RCC 7860 (cell line): ENCODE data around the gene SPNS1.
"Not testable (repeated sequence)": the region's sequence is repeated elsewhere in the genome, so short reads cannot be mapped to it uniquely, and the experiment has no call there.

Experiments used
- DNase-seq: peaks from one replicate; pipeline ENCODE4 v3.0.0-alpha.2; 2015; ENCODE audit warnings: low spot score
- FAIRE-seq: peaks from 2 replicates; lab custom pipeline; 2012; peaks lifted over from hg19 to GRCh38; lab: Jason Lieb, UNC

The SPNS1 gene, protein sequence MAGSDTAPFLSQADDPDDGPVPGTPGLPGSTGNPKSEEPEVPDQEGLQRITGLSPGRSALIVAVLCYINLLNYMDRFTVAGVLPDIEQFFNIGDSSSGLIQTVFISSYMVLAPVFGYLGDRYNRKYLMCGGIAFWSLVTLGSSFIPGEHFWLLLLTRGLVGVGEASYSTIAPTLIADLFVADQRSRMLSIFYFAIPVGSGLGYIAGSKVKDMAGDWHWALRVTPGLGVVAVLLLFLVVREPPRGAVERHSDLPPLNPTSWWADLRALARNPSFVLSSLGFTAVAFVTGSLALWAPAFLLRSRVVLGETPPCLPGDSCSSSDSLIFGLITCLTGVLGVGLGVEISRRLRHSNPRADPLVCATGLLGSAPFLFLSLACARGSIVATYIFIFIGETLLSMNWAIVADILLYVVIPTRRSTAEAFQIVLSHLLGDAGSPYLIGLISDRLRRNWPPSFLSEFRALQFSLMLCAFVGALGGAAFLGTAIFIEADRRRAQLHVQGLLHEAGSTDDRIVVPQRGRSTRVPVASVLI

DNA sequence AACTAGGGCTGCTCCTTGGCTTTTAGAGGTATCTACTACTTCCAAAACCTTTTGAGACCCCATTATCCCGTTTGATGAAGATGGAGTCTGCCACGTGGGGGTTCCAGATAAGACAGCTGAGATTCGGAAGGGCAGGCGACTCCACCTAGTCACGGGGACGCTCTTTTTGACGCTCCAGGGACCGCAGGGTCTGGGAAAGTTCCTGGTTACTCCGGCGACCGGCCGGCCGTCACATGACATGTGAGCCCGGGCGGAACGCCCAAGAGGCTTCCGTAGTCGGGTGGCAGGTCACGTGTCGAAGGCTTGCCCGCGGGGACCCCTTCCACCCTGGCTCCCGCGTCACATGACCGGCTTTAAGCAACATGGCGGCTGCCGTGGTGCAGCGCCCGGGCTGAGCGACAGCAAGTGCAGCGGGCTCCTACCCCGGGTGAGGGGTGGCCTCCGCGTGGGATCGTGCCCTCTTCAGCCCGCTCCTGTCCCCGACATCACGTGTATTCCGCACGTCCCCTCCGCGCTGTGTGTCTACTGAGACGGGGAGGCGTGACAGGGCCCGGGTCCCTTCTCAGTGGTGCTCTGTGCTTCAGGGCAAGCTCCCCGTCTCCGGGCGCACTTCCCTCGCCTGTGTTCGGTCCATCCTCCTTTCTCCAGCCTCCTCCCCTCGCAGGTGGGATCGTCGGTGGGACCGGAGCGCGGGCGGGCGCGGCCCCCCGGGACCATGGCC, at the start of gene SPNS1:
SPNS1 (plus strand) TSS at position 342 of the 721 bp plus-strand sequence; CDS start at position 716, 374 bp downstream.
- peak; percentile 88 for DNase-seq
- peak; percentile 11 for FAIRE-seq

DNA sequence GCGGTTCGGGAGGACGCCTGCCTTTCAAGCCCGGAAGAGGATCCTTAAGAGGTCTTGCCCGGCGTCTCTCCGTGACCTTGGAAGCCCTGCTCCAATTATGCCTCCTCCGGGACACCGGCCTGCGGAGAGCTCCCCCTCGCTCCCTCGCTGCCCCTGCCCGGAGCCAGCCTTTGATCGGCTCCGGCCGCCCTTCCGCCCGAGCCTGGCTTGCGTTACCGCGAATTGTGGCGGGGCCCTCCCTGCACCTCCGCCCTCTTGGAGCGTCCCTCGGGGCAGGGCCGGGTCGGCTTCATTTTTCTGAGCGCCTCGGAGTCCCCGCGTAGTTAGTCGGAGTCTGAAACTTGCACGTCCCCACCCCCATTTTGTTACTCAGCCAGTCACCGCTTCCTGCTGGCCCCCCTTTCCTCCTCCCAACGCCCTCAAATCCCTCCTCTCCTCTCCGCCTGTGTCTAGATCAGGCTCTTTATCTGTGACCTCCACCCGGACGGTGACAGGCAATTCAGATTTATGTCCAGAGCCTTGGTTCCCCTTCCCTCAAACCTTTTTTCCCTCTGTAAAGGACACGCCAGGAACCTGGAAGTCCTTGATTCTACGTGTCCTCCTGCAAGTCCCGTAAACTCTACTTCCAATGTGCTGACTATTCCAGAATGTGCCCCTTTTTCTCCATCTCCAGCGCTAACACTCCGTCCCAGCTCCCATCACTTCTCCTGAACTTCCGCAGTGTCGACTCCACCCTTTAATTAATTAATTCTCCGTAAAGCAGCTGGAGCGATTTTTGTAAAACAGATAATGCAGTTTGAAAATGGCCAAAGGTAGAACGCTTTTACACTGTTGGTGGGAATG, 49.0 kb upstream of the SPNS1 start:
- DNase-seq (peak; percentile 63), FAIRE-seq (no peak)

DNA sequence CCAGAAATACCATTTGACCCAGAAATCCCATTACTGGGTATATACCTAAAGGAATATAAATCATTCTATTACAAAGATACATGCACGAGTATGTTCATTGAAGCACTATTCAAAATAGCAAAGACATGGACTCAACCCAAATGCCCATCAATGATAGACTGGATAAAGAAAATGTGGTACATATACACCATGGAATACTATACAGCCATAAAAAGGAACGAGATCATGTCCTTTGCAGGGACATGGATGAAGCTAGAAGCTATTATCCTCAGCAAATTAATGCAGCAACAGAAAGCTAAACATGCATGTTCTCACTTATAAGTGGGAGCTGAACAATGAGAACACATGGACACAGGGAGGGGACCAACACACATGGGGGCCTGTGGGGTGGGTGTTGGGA, 48.3 kb upstream of the SPNS1 start:
- FAIRE-seq, DNase-seq: not testable (repeated sequence)

DNA sequence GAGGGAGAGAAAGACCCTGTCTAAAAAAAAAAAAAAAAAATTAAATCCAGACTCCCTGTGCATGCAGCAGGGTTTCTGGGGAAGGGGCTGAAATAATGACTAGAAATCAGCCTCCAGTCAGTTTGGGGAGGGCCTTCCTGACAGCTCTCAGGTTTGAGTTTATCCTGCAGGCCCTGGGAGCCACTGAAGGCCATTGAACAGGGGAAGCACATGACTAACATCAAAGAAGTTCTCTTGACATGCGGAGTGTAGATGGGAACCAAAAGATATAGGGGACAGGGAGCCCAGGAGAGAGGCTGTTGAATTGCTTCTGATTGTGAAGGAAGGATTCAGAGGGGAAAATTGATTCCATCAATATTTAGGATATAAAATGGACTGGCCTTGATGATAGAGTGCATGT, 46.8 kb upstream of the SPNS1 start:
- no peak for FAIRE-seq
- DNase-seq = no peak

DNA sequence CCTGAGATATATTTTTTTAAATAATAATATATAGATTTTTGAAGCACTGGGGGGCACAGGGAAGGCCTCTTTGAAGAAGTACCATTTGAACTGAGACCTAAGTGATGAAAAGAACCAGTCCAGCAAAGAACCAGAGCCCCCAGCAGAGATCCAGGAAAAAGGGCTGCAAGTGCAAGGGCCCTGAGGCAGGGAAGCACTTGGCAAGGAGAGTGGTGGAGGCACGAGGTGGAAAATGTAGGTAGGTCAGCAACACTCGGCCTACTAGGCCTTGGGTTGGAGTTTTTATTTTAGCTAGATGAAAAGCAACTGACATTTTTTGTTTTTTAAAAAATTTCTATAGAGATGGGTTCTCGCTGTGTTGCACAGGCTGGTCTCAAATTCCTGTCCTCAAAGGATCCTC, 44.4 kb upstream of the SPNS1 start:
- FAIRE-seq = no peak

DNA sequence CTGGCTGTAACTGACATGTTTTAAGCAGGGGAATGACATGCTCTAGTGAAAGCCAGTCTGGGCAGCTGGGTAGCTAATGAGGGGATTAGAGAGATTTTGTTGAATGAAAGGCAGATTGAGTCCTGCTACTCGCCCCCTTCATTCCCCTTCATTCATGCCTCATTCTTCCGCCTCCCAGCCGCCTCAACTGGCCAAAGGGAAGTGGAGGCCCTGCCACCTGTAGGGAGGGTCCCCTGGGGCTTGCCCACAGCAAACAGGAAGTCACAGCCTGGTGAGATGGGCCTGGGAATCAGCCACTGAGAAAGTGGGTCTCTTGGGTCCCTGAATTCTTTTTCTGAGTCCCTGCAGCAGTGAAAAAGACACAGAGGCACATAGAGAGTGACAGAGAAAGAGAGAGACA, 43.9 kb upstream of the SPNS1 start:
- DNase-seq = no peak
- no peak for FAIRE-seq

More for the DNA sequence above, 44.4 kb upstream of the SPNS1 start:
- no peak for DNase-seq

DNA sequence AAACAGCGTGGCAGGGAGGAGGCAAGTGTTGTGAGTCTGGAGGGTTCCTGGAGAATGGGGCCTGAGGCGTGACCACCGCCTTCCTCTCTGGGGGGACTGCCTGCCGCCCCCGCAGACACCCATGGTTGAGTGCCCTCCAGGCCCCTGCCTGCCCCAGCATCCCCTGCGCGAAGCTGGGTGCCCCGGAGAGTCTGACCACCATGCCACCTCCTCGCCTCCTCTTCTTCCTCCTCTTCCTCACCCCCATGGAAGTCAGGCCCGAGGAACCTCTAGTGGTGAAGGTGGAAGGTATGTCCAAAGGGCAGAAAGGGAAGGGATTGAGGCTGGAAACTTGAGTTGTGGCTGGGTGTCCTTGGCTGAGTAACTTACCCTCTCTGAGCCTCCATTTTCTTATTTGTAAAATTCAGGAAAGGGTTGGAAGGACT, 42.8 kb upstream of the SPNS1 start, which contains the start of gene CD19:
CD19 (plus strand) TSS at position 171 of the 425 bp plus-strand sequence; CDS start at position 201, 30 bp downstream.
- FAIRE-seq (no peak), DNase-seq (no peak)

DNA sequence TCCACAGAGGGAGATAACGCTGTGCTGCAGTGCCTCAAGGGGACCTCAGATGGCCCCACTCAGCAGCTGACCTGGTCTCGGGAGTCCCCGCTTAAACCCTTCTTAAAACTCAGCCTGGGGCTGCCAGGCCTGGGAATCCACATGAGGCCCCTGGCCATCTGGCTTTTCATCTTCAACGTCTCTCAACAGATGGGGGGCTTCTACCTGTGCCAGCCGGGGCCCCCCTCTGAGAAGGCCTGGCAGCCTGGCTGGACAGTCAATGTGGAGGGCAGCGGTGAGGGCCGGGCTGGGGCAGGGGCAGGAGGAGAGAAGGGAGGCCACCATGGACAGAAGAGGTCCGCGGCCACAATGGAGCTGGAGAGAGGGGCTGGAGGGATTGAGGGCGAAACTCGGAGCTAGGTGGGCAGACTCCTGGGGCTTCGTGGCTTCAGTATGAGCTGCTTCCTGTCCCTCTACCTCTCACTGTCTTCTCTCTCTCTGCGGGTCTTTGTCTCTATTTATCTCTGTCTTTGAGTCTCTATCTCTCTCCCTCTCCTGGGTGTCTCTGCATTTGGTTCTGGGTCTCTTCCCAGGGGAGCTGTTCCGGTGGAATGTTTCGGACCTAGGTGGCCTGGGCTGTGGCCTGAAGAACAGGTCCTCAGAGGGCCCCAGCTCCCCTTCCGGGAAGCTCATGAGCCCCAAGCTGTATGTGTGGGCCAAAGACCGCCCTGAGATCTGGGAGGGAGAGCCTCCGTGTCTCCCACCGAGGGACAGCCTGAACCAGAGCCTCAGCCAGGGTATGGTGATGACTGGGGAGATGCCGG, 42.0 kb upstream of the SPNS1 start:
- FAIRE-seq (no peak), DNase-seq (no peak)

DNA sequence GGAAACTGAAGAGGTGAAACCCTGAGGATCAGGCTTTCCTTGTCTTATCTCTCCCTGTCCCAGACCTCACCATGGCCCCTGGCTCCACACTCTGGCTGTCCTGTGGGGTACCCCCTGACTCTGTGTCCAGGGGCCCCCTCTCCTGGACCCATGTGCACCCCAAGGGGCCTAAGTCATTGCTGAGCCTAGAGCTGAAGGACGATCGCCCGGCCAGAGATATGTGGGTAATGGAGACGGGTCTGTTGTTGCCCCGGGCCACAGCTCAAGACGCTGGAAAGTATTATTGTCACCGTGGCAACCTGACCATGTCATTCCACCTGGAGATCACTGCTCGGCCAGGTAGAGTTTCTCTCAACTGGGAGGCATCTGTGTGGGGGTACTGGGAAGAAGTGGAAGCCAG, 41.4 kb upstream of the SPNS1 start:
- DNase-seq = no peak
- FAIRE-seq = no peak

DNA sequence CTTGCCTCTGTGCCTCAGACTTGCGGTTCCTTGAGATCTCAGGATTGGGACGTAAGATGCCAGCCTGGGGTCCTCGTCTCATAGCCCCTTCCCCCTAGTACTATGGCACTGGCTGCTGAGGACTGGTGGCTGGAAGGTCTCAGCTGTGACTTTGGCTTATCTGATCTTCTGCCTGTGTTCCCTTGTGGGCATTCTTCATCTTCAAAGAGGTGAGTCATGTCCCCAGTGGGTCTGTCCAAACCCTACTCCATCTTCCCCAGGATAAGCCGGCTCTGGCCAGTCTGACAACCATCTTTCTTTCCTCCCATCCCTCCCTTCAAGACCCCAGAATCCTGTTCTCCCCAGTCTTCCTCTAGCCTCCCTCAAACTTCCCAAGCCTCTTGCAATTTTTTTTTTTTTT, 39.2 kb upstream of the SPNS1 start:
- DNase-seq = no peak
- no peak for FAIRE-seq

DNA sequence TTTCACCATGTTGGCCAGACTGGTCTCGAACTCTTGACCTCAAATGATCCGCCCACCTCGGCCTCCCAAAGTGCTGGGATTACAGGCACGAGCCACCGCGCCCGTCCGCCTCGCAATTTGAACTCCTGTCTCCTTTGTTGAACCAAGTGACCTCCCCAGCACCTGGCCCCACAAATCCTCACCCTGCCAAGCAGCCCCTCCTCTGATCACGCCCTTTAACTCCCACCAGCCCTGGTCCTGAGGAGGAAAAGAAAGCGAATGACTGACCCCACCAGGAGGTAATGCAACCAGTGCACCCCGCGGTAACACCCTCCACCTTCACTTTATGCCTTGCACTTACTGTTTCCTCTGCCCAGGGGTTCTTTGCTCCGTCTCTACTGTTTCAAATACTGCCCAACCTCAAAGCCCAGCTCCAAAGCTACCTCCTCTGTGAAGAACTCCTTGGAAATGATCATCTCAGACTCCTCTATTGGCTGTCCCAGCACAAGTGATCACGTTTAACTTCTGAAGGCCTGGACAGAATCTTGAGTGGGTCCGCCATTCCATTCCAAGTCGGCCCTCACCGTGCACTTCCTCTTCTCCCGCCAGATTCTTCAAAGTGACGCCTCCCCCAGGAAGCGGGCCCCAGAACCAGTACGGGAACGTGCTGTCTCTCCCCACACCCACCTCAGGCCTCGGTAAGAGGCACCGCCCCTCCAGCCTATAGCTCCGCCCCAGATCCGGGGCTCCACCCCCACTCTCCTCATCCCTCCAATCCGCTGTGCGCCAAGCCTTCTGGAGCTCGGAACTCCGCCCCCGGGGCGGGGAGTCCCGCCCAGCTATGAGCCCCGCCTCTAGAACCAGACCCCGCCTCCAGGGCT, 38.4 kb upstream of the SPNS1 start:
- DNase-seq = no peak
- no peak for FAIRE-seq

DNA sequence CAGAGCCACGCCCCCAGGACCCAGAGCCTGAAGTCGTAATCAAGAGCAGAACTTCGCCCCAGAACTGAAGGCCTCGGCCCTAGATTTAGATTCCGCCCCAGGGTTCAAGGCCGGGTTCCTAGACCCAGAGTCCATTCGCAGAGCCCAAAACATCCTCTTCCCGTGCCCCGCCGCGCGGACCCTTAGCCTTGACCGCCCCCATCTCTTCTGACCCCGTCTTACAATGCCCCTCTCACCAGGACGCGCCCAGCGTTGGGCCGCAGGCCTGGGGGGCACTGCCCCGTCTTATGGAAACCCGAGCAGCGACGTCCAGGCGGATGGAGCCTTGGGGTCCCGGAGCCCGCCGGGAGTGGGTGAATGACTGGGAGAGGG, 37.8 kb upstream of the SPNS1 start:
- DNase-seq = no peak
- FAIRE-seq = no peak

DNA sequence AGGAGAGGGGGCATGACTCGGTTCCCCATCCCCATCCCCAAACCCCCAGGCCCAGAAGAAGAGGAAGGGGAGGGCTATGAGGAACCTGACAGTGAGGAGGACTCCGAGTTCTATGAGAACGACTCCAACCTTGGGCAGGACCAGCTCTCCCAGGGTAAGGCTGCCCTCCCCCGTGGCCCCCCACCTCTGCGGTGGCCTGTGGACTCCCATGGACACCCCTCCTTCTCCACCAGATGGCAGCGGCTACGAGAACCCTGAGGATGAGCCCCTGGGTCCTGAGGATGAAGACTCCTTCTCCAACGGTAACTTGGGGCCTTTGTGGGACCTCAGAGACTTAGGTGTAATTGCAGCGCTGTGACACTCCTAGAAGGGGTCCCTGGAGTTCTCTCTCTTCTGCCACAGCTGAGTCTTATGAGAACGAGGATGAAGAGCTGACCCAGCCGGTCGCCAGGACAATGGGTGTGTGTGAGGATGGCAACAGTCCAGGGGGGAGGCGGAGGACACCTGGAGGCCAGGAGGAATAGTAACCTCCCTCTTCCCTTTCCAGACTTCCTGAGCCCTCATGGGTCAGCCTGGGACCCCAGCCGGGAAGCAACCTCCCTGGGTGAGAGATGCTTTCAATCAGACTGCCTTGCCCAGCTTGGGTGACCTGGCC, 37.2 kb upstream of the SPNS1 start:
- FAIRE-seq (no peak), DNase-seq (no peak)

DNA sequence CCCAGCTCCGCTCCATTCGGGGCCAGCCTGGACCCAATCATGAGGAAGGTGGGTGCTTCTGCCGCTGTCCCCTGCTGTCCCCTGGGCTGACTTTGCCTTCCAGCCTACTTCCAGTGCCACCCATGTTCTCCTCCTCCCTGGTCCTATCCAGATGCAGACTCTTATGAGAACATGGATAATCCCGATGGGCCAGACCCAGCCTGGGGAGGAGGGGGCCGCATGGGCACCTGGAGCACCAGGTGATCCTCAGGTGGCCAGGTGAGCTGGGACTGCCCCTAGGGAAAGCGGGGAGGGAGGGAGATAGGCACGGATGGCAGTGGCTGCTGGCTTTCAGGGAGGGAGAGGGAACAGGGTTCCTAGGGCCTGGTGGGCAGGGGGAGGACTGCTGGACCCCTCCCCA, 35.9 kb upstream of the SPNS1 start:
- FAIRE-seq (no peak), DNase-seq (no peak)

DNA sequence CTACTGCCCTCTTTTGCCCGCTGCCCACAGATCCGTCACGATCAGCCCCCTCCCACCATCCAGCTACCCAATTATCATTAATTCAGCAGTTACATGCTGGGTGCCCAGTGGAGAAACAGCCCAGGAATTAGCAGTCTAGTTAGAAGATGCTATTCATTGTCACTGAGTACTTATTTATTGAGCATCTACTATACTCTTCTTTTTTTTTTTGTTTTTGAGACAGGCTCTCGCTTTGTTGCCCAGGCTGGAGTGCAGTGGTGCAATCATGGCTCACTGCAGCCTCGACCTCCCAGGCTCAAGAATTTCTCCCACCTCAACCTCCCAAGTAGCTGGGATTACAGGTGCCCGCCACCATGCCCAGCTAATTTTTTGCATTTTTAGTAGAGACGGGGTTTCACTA, 34.8 kb upstream of the SPNS1 start:
- not testable (repeated sequence) for FAIRE-seq, DNase-seq

DNA sequence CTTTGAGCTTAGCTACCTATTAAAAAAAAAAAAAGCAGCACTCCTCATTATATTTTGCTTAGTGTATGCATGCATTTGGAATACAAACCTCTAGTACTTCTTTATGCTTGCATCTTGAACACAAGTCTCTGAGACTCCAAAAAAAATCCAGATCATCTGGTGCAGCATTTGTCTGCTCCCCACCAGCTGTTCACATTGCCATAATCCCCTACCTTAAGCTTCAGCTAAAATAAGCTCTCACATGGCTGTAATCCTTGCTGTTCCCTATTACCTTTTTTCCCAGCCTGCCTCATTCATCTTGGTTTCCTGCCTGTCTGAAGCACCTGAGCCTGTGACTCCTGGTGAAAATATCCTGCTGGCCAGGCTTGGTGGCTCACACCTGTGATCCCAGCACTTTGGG, 31.3 kb upstream of the SPNS1 start:
- DNase-seq = no peak
- FAIRE-seq = no peak

DNA sequence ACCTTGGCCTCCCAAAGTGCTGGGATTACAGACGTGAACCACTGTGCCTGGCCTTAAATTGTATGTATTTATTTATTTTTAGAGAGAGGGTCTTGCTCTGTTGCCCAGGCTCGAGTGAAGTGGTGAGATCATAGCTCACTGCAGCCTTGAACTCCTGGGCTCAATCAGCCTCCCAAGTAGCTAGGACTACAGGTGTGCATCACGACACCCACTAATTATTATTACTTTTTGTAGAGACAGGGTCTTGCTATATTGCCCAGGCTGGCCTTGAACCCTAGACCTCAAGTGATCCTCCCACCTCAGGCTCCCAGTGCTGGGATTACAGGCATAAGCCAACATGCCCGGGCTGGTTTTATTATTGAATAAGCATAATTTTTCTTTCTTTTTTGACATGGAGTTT, 27.9 kb upstream of the SPNS1 start:
- no peak for FAIRE-seq

DNA sequence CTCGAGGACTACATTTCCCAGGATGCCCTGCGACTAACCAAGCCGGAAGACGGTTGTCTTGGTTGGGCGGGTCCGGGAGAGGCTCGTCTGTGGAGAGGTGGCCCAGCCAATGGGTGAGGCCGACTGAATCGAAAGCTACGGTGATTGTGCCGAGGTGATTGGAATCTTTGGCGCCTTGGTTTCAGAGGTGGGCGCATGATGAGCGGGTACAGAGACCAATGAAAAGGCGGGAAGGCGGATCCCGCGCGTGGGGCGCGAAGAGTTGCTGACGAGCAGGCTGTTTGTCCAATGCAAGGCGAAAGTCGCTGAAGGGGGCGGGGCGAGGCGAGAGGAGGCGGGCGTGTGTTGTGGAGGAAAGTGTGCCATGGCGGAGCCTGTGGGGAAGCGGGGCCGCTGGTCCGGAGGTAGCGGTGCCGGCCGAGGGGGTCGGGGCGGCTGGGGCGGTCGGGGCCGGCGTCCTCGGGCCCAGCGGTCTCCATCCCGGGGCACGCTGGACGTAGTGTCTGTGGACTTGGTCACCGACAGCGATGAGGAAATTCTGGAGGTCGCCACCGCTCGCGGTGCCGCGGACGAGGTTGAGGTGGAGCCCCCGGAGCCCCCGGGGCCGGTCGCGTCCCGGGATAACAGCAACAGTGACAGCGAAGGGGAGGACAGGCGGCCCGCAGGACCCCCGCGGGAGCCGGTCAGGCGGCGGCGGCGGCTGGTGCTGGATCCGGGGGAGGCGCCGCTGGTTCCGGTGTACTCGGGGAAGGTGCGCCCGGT, 23.7 kb upstream of the SPNS1 start, which contains the start of gene NFATC2IP:
NFATC2IP (plus strand) TSS at position 290 of the 762 bp plus-strand sequence; CDS start at position 365, 75 bp downstream.
- peak; percentile 93 for FAIRE-seq
- peak; percentile 99 for DNase-seq

More for the DNA sequence above, 27.9 kb upstream of the SPNS1 start:
- DNase-seq = no peak
